Measurements from ENCODE around the gene PLEKHM2.

DNA sequence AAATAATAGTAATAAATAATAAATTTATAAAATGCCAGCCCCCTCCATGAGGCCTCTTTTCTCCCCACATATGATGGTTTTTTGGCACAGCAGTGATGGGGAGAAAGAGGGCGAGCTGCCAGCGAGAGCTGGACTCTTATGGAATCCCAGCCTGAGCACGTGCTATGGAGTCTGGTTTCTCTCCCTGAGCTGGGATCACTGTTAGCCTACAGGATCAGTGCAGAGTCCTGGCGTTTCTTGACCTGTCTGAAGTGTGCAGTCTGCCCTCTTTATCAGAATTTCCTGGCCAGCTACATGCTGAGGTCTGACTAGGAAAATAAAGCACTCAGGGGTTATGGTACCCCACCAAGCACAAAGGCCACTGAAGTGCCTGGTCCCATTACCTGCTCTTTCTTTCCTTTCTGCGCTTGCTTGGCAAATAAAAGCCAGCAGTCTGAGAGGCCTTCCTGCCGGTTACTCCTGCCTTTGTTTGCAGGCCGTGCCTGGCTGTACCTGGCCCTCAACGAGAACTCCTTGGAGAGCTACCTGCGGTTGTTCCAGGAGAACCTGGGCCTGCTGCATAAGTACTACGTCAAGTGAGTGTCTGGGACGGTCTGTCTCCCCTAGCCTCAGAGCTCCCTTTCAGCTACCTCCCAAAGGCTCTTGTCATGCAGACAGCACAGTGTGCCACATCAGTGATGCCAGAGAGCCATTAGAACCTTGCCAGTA lies 33.5 kb downstream of the PLEKHM2 start:
- TF ChIP-seq EZH2phosphoT487 (IDR thresholded peaks at IDR 0.05; ENCODE audit: borderline replicate concordance) (no peak), POLR2A (IDR thresholded peaks at IDR 0.05; ENCODE audit: borderline replicate concordance, extremely low read depth, insufficient read depth, insufficient read length) (no peak), JUND (IDR thresholded peaks at IDR 0.05) (no peak), SIN3A (IDR thresholded peaks at IDR 0.05; ENCODE audit: low read depth) (no peak), POLR2AphosphoS5 (IDR thresholded peaks at IDR 0.05; ENCODE audit: low read depth, low read length) (no peak)

Measured in HCT116 (cell line).